GM19324 (cell line): ENCODE data around the gene KBTBD13.

Source experiments
- ATAC-seq: cut with Tn5 transposase; IDR thresholded peaks from one replicate; pipeline ENCODE4 v1.9.1; 2021; ENCODE audit warnings: mild to moderate bottlenecking, moderate library complexity; ENCODE audit not compliant: unreplicated experiment, low FRiP score

Gene KBTBD13

DNA sequence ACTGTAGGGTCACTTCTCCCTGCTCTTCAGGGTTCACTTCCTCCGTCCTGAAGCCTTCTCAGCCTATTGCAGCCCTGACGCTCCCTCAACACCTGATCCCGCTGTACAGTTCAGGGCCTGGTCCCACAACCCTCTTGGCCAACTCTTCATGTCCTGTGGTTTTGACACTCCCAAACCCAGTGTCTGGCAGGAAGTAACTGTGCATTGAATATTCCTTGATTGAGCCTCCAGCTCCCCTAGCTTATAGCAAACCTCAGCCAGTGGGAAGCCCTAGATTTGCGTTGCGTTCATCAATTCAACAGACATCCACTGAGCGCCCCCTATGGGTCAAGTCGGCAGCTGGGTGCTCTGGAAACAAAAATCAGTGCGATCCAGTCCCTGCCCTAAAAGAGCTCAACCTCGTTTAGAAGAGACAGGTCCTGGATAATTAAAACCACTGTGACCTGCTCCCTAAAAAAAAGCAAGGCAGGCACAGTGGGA is 24.9 kb downstream of the KBTBD13 start:
- ATAC-seq: no peak

DNA sequence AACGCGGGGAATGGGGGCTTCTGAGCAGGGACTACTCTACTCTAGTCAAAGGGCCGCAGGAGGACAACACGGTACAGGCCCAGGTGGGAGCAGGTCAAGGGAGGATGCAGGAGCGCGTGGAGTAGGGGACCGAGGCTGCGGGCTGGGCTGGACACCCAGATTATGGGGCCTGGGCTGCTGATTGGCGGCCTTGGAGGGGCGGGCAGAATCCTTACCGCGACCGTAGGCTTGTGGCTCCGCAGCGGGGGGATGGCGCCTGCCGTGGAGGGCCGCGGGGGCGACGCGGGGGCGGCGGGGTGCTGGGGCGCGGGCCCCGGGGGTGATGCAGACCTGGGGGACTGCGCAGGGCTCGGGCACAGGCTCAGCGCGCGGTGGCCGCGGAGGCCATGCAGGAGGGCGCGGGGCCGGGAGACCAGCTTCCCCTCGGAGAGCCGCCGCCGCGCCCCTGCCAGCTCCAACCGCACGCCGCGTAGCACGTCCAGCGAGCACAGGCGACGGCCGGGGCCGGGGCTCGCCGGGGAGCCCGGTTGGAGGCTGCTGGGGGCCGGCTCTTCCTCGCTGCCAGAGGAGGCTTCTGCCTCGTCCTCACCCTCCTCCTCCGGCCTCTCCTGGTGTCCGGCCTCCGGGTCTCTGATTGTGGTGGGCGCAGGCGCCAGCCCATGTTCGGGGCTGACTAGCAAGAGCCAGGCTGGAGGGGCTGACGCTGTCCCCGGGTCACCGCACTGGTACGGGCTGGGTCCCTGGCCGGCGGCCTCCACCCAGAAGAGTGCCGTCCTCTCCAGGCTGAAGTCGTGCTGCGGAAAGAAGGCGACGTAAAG is 25.6 kb downstream of the KBTBD13 start:
- ATAC-seq: no peak

DNA sequence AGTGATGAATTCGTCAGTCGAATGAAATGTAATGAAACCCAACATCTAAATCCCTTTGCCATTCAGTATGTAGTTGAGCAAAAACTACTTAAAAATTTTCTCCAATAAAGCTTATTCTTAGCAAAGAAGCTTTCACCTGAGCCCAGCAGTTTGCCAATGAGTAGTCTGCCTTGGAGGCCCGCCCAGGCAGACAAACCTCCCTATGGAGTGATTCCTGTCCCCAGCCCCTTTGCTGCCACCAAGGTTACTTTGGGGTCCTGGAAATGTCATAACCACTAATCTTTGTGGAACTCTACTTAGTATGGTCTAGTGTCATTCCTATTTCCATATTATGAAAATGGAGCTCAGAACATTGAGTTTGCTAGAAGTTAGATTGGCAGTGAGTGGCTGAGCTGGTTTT is 26.4 kb downstream of the KBTBD13 start:
- ATAC-seq: no peak

DNA sequence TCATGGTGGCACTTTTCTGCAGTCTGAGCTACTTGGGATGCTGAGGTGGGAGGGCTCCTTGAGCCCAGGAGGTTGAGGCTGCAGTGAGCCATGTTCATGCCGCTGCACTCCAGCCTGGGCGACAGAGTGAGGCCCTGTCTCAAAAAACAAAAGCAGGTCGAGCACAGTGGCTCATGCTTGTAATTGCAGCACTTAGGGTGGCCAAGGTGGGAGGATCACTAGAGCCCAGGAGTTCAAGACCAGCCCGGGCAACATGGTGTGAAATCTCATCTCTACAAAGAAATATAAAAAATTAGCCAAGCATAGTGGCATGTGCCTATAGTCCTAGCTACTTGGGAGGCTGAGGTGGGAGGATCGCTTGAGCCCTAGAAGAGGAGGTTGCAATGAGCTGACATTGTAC is 28.5 kb downstream of the KBTBD13 start:
- no peak for ATAC-seq

DNA sequence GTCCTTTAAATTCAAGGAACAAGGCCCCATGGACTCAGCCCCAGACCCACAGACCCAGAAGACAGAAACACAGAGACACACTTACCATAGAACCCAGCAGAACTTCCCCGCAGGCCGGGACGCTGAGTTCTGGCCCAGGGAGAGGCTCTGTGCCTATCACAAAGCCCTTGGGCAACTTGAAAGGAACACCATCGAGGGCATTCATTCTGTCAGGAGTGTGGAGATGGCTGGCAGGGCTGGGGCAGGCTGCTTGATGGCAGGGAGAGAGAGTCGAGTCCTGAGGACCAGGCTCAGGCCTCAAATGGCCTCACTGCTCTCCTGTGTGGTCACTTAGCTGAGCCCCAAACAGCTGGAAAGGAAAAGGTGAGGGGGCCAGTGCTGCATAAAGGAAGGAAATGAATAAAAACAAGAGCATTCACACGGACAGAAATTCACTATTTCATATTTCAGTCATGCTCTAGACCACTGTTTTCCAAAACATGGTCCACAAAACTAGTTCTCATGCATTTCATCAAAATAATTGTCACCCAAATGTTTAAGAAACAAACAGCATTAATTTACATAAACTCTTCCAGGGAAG is 29.6 kb downstream of the KBTBD13 start:
- ATAC-seq: no peak

DNA sequence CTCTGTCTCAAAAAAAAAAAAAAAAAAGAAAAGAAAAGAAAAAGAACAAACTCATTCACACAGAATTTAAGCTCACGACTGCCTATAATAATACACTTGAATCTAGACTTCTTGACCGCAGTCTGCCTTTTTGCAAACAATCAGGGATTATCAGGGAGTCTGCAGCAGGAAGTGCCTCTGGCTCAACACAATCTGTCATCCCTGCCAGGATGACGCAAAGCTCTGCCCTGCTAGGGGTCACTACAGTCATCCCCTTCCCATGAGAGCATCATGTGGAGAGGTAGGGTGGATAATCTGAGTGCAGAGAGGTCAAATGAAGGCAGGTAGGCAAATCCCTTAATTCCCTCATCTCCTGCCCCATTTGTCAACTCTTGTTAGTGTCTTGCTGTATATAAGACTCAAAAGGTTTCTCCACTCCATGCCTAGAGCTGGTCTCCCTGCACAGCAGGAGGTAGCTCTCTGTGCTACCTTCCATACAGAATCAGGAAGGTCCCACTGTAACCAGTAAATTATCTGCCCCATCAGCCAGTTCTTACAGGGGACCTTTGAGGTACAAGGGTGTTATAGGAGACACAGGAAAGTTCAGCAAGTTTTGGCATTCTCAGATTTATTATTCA is 34.2 kb downstream of the KBTBD13 start:
- ATAC-seq: no peak

DNA sequence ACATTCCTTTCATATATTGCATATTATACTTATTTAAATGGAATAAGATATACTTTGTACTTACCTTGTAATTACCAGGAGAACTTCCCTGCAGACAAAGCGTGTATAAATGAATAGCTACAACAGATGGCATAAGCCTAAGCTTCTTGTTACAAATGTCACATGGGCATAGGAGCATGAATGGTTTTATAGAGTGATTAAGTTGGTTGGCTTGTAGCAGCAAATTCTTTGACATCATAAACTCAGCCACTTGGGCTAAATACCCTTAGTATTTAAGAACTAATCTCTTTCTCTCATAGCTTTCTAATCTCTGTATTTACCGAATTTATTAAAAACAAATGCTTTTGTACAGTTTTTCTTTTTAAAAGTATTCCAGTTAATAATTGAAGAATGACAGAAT is 38.5 kb downstream of the KBTBD13 start, which contains the start of gene UBAP1L:
TSS of gene UBAP1L (minus strand) at position 115 of the 400 bp plus-strand sequence. CDS start 8,985 bp downstream, outside the sequence.
- ATAC-seq: no peak

DNA sequence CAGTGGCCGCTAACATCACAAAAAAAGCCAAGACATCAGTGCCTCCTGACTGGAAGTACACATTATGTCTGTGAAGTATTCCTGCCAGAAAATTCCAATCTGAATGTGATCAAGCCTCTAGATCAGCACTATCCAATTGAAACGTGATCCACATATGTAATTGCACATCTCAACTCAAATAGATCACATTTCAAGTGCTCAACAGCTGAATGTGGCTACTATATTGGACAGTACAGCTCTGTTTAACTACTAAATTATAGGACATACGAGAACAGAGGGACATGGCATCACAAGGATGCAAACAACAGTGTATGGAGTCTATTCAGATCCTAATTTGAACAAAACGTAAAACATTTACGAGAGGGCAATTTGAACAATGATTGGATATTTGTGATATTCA is 39.0 kb downstream of the KBTBD13 start:
- no peak for ATAC-seq
